WERI-Rb-1 (cell line): ENCODE data around the gene SFI1.

Experiments
- DNase-seq: peaks from one replicate; pipeline ENCODE4 v3.0.0-alpha.2; 2020
- H3K27ac ChIP-seq: fragments of 250-450 bp; sonication (Bioruptor Pico); 2 replicates; pipeline ENCODE4 v1.5.1; 2020; ENCODE audit warnings: mild to moderate bottlenecking, moderate library complexity
- H3K27me3 ChIP-seq: fragments of 250-450 bp; sonication (Bioruptor Pico); 2 replicates; pipeline ENCODE4 v1.5.1; 2021; ENCODE audit warnings: mild to moderate bottlenecking, low read depth, moderate library complexity; ENCODE audit not compliant: insufficient read depth, severe bottlenecking
- H3K36me3 ChIP-seq: fragments of 250-450 bp; sonication (Bioruptor Pico); 2 replicates; pipeline ENCODE4 v1.5.1; 2020; ENCODE audit warnings: mild to moderate bottlenecking, moderate library complexity
- H3K4me3 ChIP-seq: 2 replicates; pipeline ENCODE4 v1.5.1; 2011; ENCODE audit warnings: low read depth, mild to moderate bottlenecking, control low read depth, low read length
- H3K9me3 ChIP-seq: fragments of 250-450 bp; sonication (Bioruptor Pico); 2 replicates; pipeline ENCODE4 v1.5.1; 2021; ENCODE audit warnings: mild to moderate bottlenecking, moderate library complexity; ENCODE audit not compliant: severe bottlenecking
- TF ChIP-seq, protein P1 (sequence below): IDR thresholded peaks from 2 replicates; pipeline ENCODE4 v1.5.1; 2011; ENCODE audit warnings: low read depth, mild to moderate bottlenecking, control low read depth, inconsistent platforms, low read length

SFI1 gene

DNA sequence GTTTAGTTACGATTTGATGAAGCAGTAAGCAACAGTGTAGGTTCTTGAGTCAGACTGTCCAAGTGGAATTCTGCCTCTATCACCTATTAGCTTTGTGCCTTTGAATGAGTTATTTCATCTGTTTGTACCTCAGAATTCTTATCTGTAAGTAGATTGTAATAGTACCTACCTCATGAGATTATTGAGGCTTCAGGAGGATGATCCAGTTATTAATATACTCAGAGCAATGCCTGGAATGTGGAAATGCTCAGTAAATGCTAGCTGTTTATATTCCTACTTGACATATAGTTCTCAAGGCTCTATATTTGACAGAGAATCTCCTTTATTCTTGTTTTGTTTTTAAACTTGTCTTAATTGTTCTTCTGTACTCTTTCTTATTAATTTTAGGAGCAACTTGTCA, 70.1 kb downstream of the SFI1 start:
- TF ChIP-seq, protein P1, sequence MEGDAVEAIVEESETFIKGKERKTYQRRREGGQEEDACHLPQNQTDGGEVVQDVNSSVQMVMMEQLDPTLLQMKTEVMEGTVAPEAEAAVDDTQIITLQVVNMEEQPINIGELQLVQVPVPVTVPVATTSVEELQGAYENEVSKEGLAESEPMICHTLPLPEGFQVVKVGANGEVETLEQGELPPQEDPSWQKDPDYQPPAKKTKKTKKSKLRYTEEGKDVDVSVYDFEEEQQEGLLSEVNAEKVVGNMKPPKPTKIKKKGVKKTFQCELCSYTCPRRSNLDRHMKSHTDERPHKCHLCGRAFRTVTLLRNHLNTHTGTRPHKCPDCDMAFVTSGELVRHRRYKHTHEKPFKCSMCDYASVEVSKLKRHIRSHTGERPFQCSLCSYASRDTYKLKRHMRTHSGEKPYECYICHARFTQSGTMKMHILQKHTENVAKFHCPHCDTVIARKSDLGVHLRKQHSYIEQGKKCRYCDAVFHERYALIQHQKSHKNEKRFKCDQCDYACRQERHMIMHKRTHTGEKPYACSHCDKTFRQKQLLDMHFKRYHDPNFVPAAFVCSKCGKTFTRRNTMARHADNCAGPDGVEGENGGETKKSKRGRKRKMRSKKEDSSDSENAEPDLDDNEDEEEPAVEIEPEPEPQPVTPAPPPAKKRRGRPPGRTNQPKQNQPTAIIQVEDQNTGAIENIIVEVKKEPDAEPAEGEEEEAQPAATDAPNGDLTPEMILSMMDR: no peak
- Histone ChIP-seq H3K27me3 (no peaks in the 10 kb centered on the region), H3K4me3 (no peak overlapping the region), H3K27ac (no peak overlapping the region), H3K36me3 (no peaks in the 10 kb centered on the region; the same call in 1 of the 2 replicates), H3K9me3 (no peaks in the 10 kb centered on the region)
- DNase-seq: no peak

DNA sequence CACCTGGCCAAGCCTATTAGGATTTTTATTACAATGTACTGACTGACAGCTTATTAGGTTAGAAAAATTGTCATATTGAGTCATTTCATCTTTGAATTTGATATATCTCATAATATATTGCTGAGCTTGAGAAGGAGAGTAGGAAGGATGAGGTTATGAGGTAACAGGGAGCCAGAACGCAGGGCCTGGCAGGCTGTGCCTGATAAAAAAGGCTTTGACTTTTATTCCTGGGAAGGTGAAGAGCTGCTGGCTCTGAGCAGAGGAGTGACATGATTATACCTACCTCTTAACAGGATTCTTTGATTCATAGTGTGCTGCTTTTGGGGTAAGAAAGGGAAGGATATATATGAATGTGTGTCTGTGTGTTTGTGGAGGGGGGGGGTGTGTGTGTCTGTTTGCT, 70.9 kb downstream of the SFI1 start:
- no peaks in the 10 kb centered on the region; the same call in 1 of the 2 replicates for H3K36me3 ChIP-seq
- H3K4me3 ChIP-seq: no peak overlapping the region
- no peaks in the 10 kb centered on the region for H3K9me3 ChIP-seq
- no peak for DNase-seq
- TF ChIP-seq, protein P1: no peak
- no peak overlapping the region for H3K27ac ChIP-seq
- H3K27me3 ChIP-seq: no peaks in the 10 kb centered on the region

GRCh38 chr22:31567702-31568101, 71.4 kb downstream of the SFI1 start:
- H3K9me3 ChIP-seq: no peaks in the 10 kb centered on the region
- no peak overlapping the region for H3K4me3 ChIP-seq
- H3K27ac ChIP-seq: no peak overlapping the region
- TF ChIP-seq, protein P1: no peak
- no peaks in the 10 kb centered on the region; the same call in 1 of the 2 replicates for H3K36me3 ChIP-seq
- no peak for DNase-seq
- H3K27me3 ChIP-seq: no peaks in the 10 kb centered on the region

- DNase-seq: no peak
- H3K9me3 ChIP-seq: no peaks in the 10 kb centered on the region
- TF ChIP-seq, protein P1: no peak
Measured at GRCh38 chr22:31569126-31569525, 72.8 kb downstream of the SFI1 start.

DNA sequence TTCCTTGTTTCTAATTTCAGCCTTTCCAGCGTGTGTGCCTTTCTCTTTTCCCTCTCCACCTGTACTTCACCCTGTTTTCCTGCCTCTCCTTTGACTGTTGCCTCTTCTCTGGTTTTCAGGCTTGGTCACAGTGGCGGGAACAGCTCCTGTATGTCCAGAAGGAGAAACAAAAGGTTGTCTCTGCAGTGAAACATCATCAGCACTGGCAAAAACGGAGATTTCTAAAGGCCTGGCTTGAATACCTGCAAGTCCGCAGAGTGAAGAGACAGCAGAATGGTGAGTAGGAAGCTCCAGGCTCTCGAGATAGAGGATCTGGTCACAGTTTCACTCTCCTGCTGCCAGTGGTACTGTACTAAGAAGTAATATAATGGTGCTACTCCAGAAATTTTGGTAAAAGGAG, 76.6 kb downstream of the SFI1 start:
- no peak for DNase-seq
- Histone ChIP-seq H3K27me3 (no peaks in the 10 kb centered on the region), H3K36me3 (peaks cover 7% of the 10 kb centered on the region), H3K4me3 (no peak overlapping the region), H3K9me3 (no peaks in the 10 kb centered on the region), H3K27ac (peak overlapping the region; percentile 19)
- TF ChIP-seq, protein P1: no peak

More at GRCh38 chr22:31569126-31569525, 72.8 kb downstream of the SFI1 start:
- Histone ChIP-seq H3K36me3 (no peaks in the 10 kb centered on the region; the same call in 1 of the 2 replicates), H3K4me3 (no peak overlapping the region), H3K27me3 (no peaks in the 10 kb centered on the region), H3K27ac (no peak overlapping the region)

DNA sequence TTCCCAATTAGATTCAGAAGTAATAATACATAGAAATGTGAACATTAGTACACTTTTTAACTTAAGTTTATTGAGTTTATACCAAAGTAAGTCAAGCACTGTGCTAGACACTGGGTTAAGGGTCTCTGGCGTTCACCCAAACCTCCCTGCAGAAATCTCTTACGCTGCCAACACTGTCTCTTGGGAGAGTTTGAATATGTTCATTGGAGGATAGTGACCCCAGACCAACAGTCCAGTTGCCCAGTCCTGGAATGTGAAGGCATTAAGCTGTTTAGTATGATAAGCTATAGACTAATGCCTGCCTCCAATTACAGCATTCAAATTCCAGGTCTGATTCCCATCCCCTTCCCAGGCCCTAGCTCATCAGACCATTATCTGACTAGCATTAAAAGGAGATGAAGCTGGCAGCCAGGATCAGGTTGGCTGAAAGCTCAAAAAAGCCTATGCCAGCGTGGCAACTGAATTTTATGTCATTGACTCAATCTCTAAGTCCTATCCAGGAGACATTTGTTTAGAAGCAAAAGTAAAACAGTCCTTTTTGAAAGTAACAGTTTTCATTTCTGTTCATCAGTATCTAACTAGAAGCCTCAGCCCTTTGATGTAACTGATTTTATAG, 77.8 kb downstream of the SFI1 start:
- no peak for DNase-seq
- H3K27ac ChIP-seq: no peak overlapping the region
- no peaks in the 10 kb centered on the region for H3K9me3 ChIP-seq
- TF ChIP-seq, protein P1: no peak
- peaks cover 7% of the 10 kb centered on the region for H3K36me3 ChIP-seq
- no peak overlapping the region for H3K4me3 ChIP-seq
- H3K27me3 ChIP-seq: no peaks in the 10 kb centered on the region
